ENCODE data around the gene HSPA12B. TPM values are rescaled to one million over a fixed set of nuclear protein-coding genes. Genes with fewer than 3 reads are reported as not detected.

The HSPA12B gene
- total RNA-seq, 6 donors from 2014 or later, result 18.4 to 53.7 (median 21.5) TPM

DNA sequence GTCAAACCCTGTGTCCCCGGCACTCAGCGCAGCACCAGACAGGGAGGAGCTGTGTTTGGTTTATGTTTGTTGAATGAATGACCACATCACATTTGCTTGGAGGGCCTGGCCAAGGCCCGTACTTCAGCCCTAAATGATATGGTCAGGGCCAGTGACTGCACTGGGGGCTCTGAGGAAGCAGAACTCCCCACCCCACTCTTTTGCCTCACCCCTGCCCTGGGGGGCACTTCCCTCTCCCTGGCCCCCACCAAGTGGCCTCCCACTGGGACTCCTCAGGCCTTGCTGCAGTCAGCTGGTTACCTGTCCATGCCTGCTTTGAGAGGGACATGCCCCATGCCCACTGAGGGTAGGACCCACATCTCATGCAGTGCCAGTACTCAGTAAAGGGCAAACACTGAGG lies 32.2 kb downstream of the HSPA12B start:
- 83 to 88% methylated on average over 3 of the region's 3 CpGs for WGBS, 2 donors
- ATAC-seq (ENCODE audit: low FRiP score in 2 of 2), result no peak
- no peaks in the 10 kb centered on the region for H3K36me3 ChIP-seq
- H3K9me3 ChIP-seq, result no peaks in the 10 kb centered on the region
- H3K4me1 ChIP-seq, result peaks cover 24 to 48% (median 29%) of the 10 kb centered on the region in 4 donors
- H3K27me3 ChIP-seq, result no peaks in the 10 kb centered on the region
- H3K27ac ChIP-seq, result peak overlapping the region in 1 of 4 donors; percentile 41
- no peak for DNase-seq
- no peak overlapping the region for H3K4me3 ChIP-seq
- TF ChIP-seq POLR2AphosphoS5 (IDR thresholded peaks at IDR 0.05) (no peak), POLR2A (IDR thresholded peaks at IDR 0.05) (no peak), EP300 (IDR thresholded peaks at IDR 0.05) (no peak)
- TF ChIP-seq, protein P1, sequence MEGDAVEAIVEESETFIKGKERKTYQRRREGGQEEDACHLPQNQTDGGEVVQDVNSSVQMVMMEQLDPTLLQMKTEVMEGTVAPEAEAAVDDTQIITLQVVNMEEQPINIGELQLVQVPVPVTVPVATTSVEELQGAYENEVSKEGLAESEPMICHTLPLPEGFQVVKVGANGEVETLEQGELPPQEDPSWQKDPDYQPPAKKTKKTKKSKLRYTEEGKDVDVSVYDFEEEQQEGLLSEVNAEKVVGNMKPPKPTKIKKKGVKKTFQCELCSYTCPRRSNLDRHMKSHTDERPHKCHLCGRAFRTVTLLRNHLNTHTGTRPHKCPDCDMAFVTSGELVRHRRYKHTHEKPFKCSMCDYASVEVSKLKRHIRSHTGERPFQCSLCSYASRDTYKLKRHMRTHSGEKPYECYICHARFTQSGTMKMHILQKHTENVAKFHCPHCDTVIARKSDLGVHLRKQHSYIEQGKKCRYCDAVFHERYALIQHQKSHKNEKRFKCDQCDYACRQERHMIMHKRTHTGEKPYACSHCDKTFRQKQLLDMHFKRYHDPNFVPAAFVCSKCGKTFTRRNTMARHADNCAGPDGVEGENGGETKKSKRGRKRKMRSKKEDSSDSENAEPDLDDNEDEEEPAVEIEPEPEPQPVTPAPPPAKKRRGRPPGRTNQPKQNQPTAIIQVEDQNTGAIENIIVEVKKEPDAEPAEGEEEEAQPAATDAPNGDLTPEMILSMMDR (IDR thresholded peaks at IDR 0.05), result no peak

DNA sequence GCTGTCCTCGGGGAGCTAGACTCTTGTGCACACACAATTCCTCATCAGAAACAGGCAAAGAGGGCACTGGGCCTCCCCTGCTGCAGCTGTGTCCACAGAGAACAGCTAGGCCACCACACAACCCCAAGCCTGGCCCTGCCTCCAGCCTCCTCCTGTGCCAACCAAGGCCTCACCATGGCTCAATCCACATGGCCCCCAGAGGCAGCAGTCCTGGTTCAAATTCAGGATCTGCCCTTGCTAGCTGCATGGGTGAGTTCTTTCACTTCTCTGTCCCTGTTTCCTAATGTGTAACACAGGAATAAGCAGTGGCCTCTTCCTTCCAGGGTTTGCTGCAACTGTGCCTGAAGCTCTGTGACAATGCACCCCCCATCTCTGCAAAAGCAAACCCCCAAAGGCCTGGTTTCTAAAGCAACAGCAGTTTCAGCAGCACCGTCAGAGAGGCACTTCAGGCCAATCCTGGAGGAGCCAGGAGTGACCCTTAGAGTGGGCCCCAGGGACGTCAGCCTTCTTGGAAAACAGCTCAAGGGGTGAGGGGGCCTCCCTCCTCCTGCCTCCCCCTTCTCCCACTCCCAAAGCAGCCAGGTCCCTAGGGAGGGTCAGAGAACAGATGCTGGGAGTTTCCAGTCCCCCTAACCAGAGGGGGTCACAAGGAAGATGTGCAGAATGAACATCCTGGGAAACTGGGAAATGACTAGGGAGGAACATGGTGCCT lies 32.8 kb downstream of the HSPA12B start:
- H3K4me1 ChIP-seq, result peaks cover 24 to 48% (median 29%) of the 10 kb centered on the region in 4 donors
- peak overlapping the region in 1 of 4 donors; percentile 41 for H3K27ac ChIP-seq
- H3K4me3 ChIP-seq, result no peak overlapping the region
- ATAC-seq (ENCODE audit: low FRiP score in 2 of 2) (no peak), DNase-seq (no peak)
- TF ChIP-seq, protein P1 (IDR thresholded peaks at IDR 0.05), result no peak
- TF ChIP-seq POLR2A (IDR thresholded peaks at IDR 0.05) (no peak), POLR2AphosphoS5 (IDR thresholded peaks at IDR 0.05) (no peak), EP300 (IDR thresholded peaks at IDR 0.05) (no peak)
- no peaks in the 10 kb centered on the region for H3K36me3 ChIP-seq
- H3K9me3 ChIP-seq, result no peaks in the 10 kb centered on the region
- H3K27me3 ChIP-seq, result no peaks in the 10 kb centered on the region
- 57 to 59% methylated on average over 1 to 3 of the region's 3 CpGs for WGBS, 2 donors

DNA sequence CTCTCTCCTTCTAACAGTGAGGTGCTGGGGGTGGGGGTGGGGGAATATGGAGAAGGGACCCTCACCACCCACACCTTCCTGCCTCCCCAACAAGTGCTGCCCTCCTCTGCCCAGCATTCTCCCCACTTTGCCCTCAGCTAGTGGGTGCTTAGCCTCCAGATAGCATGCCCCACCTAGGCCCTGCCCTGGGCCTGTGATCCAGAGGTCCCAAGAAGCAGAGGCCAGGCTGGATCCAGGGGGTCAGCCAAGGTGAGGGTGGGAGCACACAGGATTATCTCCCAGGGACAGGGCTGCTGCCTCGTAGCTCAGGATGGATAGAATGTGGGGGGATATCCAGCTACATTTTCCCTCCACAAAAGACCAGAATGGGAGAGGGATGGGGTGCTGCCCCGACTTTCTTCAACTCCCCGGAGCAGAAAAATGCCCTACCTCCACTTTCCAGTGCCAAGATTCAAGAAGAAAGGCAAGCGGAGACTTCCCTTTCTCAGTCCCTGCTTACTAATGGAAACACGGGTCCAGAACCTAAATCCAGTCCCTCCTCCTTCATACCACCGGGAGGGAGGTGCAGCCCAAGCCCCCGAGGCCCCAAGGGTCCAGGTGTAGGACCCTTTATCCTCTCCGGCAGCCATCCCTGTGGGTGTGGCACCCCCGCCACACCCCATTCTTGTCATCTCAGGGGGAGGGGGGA lies 34.1 kb downstream of the HSPA12B start:
- ATAC-seq (ENCODE audit: low FRiP score in 2 of 2) (no peak), DNase-seq (no peak)
- no peaks in the 10 kb centered on the region for H3K9me3 ChIP-seq
- WGBS, 2 donors, result 23 to 31% methylated on average over 6 to 9 of the region's 9 CpGs
- no peaks in the 10 kb centered on the region for H3K36me3 ChIP-seq
- H3K4me1 ChIP-seq, result peaks cover 24 to 48% (median 29%) of the 10 kb centered on the region in 4 donors
- H3K4me3 ChIP-seq, result peak overlapping the region; percentile 70 to 87 (median 76)
- TF ChIP-seq EP300 (IDR thresholded peaks at IDR 0.05) (no peak), POLR2AphosphoS5 (IDR thresholded peaks at IDR 0.05) (no peak), POLR2A (IDR thresholded peaks at IDR 0.05) (no peak)
- TF ChIP-seq, protein P1 (IDR thresholded peaks at IDR 0.05), result no peak
- H3K27me3 ChIP-seq, result no peaks in the 10 kb centered on the region
- peak overlapping the region in 3 of 4 donors; percentile 10 to 90 (median 21) for H3K27ac ChIP-seq

DNA sequence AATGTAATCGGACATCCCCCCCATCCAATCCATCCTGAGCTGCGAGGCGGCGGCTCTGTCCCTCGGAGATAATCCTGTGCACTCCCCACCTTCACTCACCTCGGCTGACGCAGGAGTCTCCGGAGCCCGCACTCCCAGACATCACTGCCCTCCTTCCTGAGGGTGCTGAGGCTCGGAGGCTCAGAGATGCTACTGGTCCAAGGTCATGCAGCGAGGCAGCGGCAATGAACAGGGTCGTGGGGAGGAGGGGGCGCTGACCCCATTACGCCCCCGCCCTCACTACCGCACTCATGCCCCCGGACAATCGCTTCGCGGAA lies 34.6 kb downstream of the HSPA12B start:
- H3K27me3 ChIP-seq, result no peaks in the 10 kb centered on the region
- H3K4me1 ChIP-seq, result peaks cover 24 to 48% (median 29%) of the 10 kb centered on the region in 4 donors
- no peaks in the 10 kb centered on the region for H3K36me3 ChIP-seq
- no peaks in the 10 kb centered on the region for H3K9me3 ChIP-seq
- peak overlapping the region; percentile 70 to 87 (median 76) for H3K4me3 ChIP-seq
- TF ChIP-seq POLR2AphosphoS5 (IDR thresholded peaks at IDR 0.05) (no peak), EP300 (IDR thresholded peaks at IDR 0.05) (no peak), POLR2A (IDR thresholded peaks at IDR 0.05) (no peak)
- TF ChIP-seq, protein P1 (IDR thresholded peaks at IDR 0.05), result no peak
- DNase-seq (no peak), ATAC-seq (ENCODE audit: low FRiP score in 2 of 2) (no peak)
- peak overlapping the region in 3 of 4 donors; percentile 10 to 90 (median 47) for H3K27ac ChIP-seq
- 0% methylated on average over 1 to 21 of the region's 21 CpGs for WGBS, 2 donors

Measured in upper lobe of left lung (tissue), 6 donors.